Panc1 (cell line): ENCODE results near the gene GLI3.

ENCODE experiments used
- CTCF ChIP-seq: fragments of 450-650 bp; IDR thresholded peaks from 2 replicates; pipeline ENCODE4 v1.5.1; 2017; ENCODE audit warnings: mild to moderate bottlenecking
- POLR2AphosphoS5 ChIP-seq: IDR thresholded peaks from 2 replicates; pipeline ENCODE4 v1.6.1; 2012; ENCODE audit warnings: mild to moderate bottlenecking, low read depth, low read length, moderate library complexity
- SIN3A ChIP-seq: IDR thresholded peaks from 2 replicates; pipeline ENCODE4 v1.6.1; 2012; ENCODE audit warnings: low read depth, mild to moderate bottlenecking, low read length, moderate library complexity, borderline replicate concordance; ENCODE audit not compliant: insufficient read depth
- TF ChIP-seq, protein P1 (sequence below), 2 experiments: IDR thresholded peaks; 2 replicates each; pipeline ENCODE4 v1.6.1; 2011 to 2012; ENCODE audit warnings: low read depth in 2 of 2, control low read depth in 1 of 2, low read length in 1 of 2, mild to moderate bottlenecking in 1 of 2, moderate library complexity in 1 of 2; ENCODE audit not compliant: insufficient read depth in 1 of 2

- no peak for TF ChIP-seq POLR2AphosphoS5
- TF ChIP-seq CTCF: no peak
- TF ChIP-seq, protein P1, sequence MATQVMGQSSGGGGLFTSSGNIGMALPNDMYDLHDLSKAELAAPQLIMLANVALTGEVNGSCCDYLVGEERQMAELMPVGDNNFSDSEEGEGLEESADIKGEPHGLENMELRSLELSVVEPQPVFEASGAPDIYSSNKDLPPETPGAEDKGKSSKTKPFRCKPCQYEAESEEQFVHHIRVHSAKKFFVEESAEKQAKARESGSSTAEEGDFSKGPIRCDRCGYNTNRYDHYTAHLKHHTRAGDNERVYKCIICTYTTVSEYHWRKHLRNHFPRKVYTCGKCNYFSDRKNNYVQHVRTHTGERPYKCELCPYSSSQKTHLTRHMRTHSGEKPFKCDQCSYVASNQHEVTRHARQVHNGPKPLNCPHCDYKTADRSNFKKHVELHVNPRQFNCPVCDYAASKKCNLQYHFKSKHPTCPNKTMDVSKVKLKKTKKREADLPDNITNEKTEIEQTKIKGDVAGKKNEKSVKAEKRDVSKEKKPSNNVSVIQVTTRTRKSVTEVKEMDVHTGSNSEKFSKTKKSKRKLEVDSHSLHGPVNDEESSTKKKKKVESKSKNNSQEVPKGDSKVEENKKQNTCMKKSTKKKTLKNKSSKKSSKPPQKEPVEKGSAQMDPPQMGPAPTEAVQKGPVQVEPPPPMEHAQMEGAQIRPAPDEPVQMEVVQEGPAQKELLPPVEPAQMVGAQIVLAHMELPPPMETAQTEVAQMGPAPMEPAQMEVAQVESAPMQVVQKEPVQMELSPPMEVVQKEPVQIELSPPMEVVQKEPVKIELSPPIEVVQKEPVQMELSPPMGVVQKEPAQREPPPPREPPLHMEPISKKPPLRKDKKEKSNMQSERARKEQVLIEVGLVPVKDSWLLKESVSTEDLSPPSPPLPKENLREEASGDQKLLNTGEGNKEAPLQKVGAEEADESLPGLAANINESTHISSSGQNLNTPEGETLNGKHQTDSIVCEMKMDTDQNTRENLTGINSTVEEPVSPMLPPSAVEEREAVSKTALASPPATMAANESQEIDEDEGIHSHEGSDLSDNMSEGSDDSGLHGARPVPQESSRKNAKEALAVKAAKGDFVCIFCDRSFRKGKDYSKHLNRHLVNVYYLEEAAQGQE (IDR thresholded peaks at IDR 0.05; ENCODE audit: insufficient read depth in 1 of 2, low read depth in 2 of 2, low read length in 1 of 2): no peak
- no peak for TF ChIP-seq SIN3A
These were observed 134.0 kb downstream of the GLI3 start for GRCh38 chr7:42103020-42103419.
